ENCODE data around the gene ANAPC10.
"Not testable (repeated sequence)": the region's sequence is repeated elsewhere in the genome, so short reads cannot be mapped to it uniquely, and the experiment has no call there.

ANAPC10 gene

DNA sequence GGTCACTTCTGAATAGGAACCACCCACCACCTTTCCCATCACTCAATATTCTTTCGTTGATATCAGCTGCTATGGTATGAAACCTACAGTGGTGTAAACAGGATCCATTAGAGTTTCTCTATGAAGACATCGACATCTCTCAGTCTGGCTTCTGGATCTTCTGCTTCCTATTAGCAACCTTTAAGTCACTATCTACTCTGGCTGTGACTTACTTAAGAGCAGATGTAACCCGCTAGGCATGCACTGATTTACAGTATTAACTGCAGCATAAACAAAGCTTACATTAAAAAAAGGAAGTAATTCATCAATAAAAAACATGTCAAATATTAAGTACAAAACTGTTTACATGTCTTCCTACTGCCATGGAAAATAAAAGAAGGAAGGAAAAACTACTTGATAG lies 96.4 kb downstream of the ANAPC10 start:
- no peak for DNase-seq

DNA sequence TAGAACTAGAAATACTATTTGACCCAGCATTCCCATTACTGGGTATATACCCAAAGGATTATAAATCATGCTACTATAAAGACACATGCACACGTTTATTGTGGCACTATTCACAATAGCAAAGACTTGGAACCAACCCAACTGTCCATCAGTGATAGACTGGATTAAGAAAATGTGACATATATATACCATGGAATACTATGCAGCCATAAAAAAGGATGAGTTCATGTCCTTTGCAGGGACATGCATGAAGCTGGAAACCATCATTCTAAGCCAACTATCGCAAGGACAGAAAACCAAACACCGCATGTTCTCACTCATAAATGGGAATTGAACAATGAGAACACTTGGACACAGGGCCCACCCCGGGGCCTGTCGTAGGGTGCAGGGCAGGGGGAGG lies 97.3 kb downstream of the ANAPC10 start:
- DNase-seq = not testable (repeated sequence)

DNA sequence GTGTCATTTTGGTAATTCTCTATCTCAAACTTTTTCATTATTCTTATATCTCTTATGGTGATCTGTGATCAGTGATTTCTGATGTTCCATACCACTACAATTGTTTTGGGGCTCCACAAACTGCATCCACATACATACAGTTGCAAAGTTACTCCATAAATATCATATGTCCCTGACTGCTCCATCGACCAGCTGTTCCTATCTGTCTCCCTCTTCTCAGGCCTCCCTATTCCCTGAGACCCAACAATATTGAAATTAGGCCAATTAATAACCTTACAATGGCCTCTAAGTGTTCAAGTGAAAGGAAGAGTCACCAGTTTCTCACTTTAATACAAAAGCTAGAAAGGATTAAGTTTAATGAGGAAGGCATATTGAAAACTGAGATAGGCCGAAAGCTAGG lies 108.7 kb downstream of the ANAPC10 start:
- no peak for DNase-seq

DNA sequence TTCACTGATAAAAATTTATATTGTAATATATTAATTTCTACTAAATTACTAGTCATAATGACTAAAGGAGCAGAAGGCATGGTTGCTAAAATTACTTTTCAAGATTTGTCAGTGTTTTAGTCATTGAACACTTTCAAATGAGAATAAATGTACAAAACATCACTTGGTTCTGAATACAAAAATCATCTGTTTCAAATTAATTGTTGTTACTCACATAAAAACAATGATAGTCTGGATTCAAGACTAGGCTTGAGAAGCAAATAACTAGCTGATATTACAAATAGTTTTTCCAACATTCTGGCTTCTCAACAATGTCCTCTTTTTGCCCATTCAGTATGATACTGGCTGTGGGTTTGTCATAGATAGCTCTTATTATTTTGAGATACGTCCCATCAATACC lies 112.5 kb downstream of the ANAPC10 start:
- no peak for DNase-seq

DNA sequence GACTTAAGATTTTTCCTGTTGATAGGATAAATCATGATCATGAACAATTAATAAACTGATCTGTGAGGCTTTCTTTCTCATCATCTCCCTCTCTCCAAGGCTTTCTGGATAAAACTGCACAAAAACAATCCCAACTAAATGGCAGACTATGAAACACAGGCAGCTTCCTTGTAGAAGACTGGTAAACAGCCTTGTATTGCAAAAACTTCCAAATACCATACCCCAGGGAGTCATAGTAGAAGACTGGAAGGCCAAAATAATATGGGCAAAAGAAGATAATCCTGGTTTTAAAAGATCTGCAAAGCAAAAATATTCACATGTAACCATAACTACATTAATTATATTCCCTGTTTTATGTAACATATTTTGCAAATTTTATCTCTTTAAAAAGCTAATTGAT lies 113.0 kb downstream of the ANAPC10 start:
- no peak for DNase-seq

DNA sequence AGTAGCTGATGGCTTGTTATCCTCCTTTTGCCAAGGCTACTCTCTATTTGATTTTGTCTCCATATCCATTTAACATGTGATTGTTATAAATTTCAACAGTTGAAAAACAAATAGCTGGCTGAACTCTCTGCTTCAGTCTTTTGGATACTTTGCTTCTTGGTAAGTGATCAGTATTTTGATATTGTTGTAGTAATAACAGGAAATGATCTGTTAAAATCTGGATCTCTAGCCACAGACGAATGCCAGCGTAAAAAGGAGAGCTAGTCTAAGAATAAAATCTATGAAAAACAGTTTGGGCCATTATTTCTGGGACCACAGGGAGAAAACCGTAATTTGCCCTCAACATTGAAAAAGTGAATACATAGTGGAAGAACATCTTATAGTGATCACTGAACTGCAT lies 113.8 kb downstream of the ANAPC10 start:
- no peak for DNase-seq

DNA sequence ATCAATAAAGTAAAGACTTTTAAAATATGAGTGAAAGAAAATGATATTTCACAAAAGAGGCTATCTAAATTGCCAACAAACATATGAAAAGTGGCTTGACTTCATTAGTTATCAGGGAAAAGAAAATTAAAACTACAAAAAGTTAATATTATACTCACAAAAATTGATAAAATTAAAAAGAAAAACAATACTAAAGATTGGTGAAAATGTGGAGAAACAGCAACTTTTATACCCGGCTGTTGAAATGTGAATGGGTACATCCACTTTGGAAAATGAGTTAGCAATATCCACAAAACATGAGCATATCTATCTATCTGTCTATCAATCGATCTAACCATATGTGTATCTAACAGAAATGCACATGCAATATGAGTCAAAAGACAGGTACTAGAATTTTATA lies 122.3 kb downstream of the ANAPC10 start:
- DNase-seq = no peak

DNA sequence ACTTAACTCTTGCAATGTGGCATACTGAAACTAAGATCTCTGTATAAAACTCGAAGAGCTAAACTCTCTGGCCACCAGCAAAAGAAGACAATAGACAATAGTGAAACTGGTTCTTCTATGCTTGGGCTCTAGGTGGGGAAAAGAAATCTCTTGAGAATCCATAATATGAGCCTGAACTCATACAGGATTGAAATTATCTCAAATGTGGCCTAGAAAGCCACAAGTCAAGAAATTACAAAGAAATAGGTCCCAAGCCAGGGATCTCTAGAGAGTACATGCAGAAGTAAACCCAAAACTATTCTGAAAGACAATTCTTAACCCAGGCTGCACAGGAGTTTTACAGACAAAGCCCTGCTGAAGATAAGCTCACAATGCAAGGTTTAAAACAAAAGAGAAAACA lies 127.4 kb downstream of the ANAPC10 start:
- no peak for DNase-seq

DNA sequence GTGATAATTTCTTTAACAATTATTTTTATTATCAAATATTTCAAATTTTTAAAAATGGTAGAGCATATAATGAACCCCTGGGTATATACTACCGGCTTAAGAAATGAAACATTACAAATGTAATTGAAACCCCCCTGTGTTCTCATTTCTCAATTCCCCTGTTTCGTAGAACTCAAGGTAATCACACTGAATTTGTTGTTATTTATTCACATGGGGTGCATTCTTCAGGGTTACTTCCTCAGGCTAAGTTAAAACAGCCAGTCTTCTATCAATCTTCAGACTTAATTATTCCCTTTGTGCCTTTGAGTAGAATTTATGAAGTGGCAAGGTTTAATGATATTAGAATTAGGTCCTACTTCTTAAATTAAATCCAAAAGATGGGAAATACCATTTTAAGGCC lies 128.2 kb downstream of the ANAPC10 start:
- DNase-seq = no peak

DNA sequence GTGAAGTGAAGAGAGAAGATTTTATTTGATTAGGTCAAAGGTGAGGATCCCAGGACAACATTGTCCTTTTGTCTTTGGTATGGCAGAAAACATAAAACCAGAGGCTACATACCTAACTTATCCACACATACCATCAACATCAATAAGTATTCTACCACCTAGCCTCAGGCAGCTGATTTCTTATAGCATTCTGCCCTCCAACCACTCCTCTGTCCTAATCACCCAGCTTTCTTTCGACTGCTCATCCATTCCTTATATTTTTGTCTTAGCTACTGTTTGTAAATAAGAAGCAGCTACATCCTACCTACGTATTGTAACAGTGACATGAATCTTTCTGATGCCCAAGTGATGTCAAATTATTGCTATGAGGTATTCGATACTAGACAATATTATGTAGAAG lies 129.4 kb downstream of the ANAPC10 start:
- DNase-seq = no peak

DNA sequence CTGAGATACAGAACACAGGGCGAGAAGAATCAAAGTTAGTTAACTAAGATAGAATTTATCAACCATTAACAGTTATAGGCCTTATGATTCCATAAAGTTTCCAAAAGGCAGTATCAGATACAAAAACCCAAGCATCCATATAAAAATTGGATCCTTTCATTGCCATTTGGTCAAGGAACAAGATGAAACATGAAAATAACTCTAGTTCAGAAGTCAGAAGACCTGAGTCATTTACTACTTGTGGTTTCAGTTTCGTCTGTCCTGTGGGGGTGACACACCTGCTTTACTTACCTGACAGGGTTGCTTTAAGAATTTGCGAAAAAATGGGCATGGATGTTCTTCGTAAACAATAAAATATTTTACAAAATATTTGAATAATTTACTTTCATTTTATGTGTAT lies 130.8 kb downstream of the ANAPC10 start:
- no peak for DNase-seq

DNA sequence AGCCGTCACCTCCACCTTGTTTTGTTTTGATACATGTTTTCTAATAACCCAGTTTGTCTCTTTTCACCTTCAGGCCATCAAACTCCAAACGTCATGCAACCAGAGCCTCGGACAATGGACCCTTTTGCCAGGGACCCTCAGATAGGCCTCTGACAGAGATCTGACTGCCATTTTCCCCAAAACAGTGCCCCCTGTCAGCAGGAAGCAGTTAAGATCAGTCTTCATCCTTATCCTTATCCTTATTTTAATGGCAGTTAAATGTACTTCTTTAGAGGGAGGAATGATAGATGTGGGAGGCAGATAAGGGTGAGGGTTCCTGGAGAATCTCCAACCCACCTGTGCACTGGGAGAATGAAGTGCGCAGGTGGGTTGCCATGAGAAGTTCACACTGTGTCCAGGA lies 135.7 kb downstream of the ANAPC10 start:
- no peak for DNase-seq

DNA sequence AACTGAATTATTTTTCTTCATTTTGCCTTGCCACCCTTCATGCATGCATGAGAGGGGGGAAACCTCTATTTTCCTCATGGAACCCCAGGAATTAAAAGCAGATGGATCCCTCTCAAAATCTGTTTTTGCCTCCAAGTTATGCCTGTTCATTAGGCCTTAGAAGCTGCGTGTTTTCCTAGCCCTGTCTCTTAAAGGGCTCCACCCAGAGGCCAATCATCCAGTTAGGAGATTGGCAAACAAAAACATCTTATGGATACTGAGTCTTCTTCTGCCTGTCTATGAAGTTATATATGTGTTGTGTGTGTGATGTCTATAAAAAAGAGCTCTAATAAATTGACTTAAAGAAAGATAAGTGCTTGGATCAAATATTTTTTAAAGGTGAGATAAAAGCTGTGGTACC lies 142.9 kb downstream of the ANAPC10 start:
- no peak for DNase-seq

DNA sequence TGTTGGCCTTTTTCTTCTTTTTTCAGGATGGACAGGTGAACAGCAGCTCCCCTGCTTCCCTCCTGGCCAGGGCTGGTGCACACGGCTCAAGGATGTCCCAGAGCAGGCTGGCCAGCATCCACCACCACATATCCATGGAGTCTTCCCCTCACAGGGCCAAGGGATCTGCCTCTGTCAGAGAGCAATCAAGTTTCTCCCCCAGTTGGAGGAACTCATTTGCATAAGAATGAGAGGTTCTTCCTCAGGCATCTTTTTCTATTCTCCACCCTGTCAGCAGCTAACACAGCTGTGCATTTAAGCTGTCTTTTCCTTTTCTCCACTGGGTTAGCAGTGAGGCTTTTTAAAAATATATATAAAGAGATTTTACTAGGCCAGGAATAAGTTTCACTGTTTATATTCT lies 143.8 kb downstream of the ANAPC10 start:
- no peak for DNase-seq

DNA sequence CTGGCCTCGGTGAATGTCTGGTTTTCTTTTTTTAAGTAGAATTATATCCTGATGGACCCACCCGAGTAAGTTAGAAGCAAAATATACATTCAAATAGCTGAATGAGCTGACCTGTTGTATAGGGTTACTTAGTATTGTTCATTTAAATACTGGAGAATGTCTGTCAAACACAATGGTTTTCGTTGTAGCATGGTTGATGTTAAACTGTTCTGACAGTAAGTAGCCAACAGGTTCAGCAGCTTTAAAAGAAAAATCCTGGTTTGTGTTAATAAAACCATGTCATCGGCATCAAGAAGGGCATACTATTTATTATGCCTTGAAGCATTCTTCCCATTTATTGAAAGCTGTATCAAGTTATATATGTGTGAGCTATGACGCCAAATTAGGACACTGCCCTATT lies 149.6 kb downstream of the ANAPC10 start:
- no peak for DNase-seq

DNA sequence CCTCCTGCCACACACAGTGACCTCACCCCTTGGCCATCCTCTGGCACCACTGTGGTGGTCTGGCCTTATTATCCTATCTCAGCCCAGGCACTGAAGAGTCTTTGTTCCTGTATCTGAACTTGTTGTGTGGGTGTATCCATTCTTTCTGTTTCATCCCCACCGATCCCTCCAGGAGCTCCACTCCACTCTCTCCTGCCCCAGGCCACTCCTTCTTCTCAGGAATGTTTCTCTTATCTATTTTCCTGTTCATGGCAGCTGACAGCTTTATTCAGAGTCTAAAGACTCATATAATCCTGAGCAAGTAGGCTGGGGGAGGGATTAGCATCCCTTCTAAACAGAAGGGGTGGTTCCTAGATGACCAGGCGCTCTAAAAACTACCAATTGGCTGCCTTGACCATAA lies 150.0 kb downstream of the ANAPC10 start:
- DNase-seq = no peak

All from CD4-positive, alpha-beta T cell treated with Interleukin-4 for 4 hours (primary cell).